Activated CD4-positive, alpha-beta T cell treated with anti-CD3 and anti-CD28 coated beads, Interleukin-2, amount 50 U/mL, for 16 hours (primary cell): ENCODE measurements around the gene SYNGR2.

Source experiments
- DNase-seq: peaks from one replicate; pipeline ENCODE4 v3.0.0-alpha.2; 2020

Gene SYNGR2

GRCh38 chr17:78173097-78173715 lies 4.8 kb downstream of the SYNGR2 start:
- DNase-seq, result peak; percentile 42

- DNase-seq, result no peak
Observed at GRCh38 chr17:78174346-78174869, 6.0 kb downstream of the SYNGR2 start.

GRCh38 chr17:78174870-78175642 lies 6.7 kb downstream of the SYNGR2 start:
- no peak for DNase-seq

- DNase-seq, result no peak
Observed at GRCh38 chr17:78175643-78175981, 7.2 kb downstream of the SYNGR2 start.

- DNase-seq, result peak; percentile 80
Observed at GRCh38 chr17:78176548-78177025, 8.2 kb downstream of the SYNGR2 start.

- DNase-seq, result no peak
Observed at GRCh38 chr17:78179372-78179771, 11.0 kb downstream of the SYNGR2 start.

- DNase-seq, result no peak
Observed at GRCh38 chr17:78180083-78180482, 11.7 kb downstream of the SYNGR2 start.

GRCh38 chr17:78180508-78180907 lies 12.1 kb downstream of the SYNGR2 start:
- no peak for DNase-seq

GRCh38 chr17:78182504-78182903 lies 14.1 kb downstream of the SYNGR2 start:
- DNase-seq, result no peak

GRCh38 chr17:78183916-78184315 lies 15.5 kb downstream of the SYNGR2 start:
- no peak for DNase-seq

GRCh38 chr17:78184351-78184750 lies 16.0 kb downstream of the SYNGR2 start:
- no peak for DNase-seq

GRCh38 chr17:78184868-78185267 lies 16.5 kb downstream of the SYNGR2 start:
- DNase-seq, result no peak

GRCh38 chr17:78185981-78186691 lies 17.8 kb downstream of the SYNGR2 start:
- no peak for DNase-seq

GRCh38 chr17:78186692-78187595 lies 18.6 kb downstream of the SYNGR2 start, which contains the start of the genes AFMID and TK1:
AFMID (plus strand) TSS chr17:78187362; CDS start chr17:78187371, 9 bp downstream.
TK1 (minus strand) TSS chr17:78187052; CDS start chr17:78186994, 58 bp downstream.
- DNase-seq, result peak; percentile 98

- DNase-seq, result no peak
Observed at GRCh38 chr17:78196716-78197115, 28.3 kb downstream of the SYNGR2 start.

GRCh38 chr17:78197147-78197832 lies 28.9 kb downstream of the SYNGR2 start:
- DNase-seq, result no peak

GRCh38 chr17:78200451-78200850 lies 32.1 kb downstream of the SYNGR2 start:
- DNase-seq, result no peak

GRCh38 chr17:78202666-78203065 lies 34.3 kb downstream of the SYNGR2 start:
- no peak for DNase-seq

- DNase-seq, result no peak
Observed at GRCh38 chr17:78204387-78205123, 36.2 kb downstream of the SYNGR2 start.

GRCh38 chr17:78205124-78205775 lies 36.9 kb downstream of the SYNGR2 start:
- DNase-seq, result no peak
